ENCODE measurements around the gene S100Z. TPM values are rescaled to one million over a fixed set of nuclear protein-coding genes. Genes with fewer than 3 reads are reported as not detected.

The S100Z gene
- total and polyA plus RNA-seq, 10 of the 15 experiments (the other 5 are each of a cell fraction or from before 2014, with no cell fraction given): 0.12 to 0.51 (median 0.30) TPM; not detected in 2

DNA sequence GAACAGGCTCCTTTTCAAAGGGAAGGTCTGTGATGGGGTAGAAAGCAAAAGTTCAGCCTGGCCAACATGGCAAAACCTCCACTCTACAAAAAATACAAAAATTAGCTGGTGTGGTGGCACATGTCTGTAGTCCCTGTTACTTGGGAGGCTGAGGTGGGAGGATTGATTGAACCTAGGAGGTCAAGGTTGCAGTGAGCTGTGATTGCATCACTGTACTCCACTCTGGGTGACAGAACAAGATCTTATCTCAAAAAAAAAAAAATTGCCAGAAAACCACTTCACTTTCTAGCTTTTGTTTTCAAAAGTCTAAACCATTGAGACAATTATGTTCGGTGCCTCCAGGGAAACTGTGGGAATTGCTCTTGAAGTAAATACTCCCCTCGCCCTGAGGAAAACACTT lies 43.5 kb downstream of the S100Z start (continued):
- no peak for TF ChIP-seq FOXK2 (IDR thresholded peaks at IDR 0.05)

DNA sequence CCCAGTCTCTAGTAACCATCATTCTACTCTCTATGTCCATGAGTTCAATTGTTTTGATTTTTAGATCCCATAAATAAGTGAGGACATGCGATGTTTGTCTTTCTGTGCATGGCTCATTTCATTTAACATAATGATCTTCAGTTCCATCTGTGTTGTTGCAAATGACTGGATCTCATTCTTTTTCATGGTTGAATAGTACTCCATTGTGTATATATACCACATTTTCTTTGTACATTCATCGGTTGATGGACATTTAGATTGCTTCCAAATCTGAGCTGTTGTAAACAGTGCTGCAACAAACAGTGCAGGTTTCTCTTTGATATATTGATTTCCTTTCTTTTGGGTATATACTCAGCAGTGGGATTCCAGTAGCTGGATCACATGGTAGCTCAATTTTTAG lies 46.4 kb downstream of the S100Z start:
- Histone ChIP-seq H4K20me1 (ENCODE audit: control insufficient read depth, insufficient read depth) (no peaks in the 10 kb centered on the region), H3K4me1 (ENCODE audit: control insufficient read depth, insufficient read depth, low read length) (no peaks in the 10 kb centered on the region), H3K4me3 (no peak overlapping the region), H3K4me2 (ENCODE audit: control insufficient read depth, insufficient read depth) (no peak overlapping the region), H3K36me3 (ENCODE audit: control insufficient read depth in 2 of 2, insufficient read depth in 2 of 2, low read length in 1 of 2) (no peaks in the 10 kb centered on the region), H3K9ac (ENCODE audit: control insufficient read depth, insufficient read depth, low read length) (no peak overlapping the region), H3K9me3 (replicated peaks; ENCODE audit: control insufficient read depth, insufficient read depth, low read length) (peaks cover 3% of the 10 kb centered on the region; the same call in 2 of the 3 replicates), H3K79me2 (ENCODE audit: control insufficient read depth, insufficient read depth, low read length) (no peaks in the 10 kb centered on the region), H2AFZ (ENCODE audit: control insufficient read depth, low read depth, low read length) (no peak overlapping the region), H3K27ac (ENCODE audit: control insufficient read depth, insufficient read depth) (no peak overlapping the region), H3K27me3 (replicated peaks in 1 of 2; ENCODE audit: control insufficient read depth in 2 of 2, insufficient read depth in 2 of 2, low read length in 1 of 2) (no peaks in the 10 kb centered on the region; a peak in 1 of 4 replicates)
- DNase-seq (ENCODE audit: low read depth, low spot score) (no peak), ATAC-seq (no peak), FAIRE-seq (no peak)
- POLR2A ChIA-PET: no interaction called here
- TF ChIP-seq RBBP5 (conservative IDR thresholded peaks at IDR 0.05) (no peak), STAT1 (conservative IDR thresholded peaks at IDR 0.05) (no peak), ETV6 (conservative IDR thresholded peaks at IDR 0.05 in 1 of 2, IDR thresholded peaks at IDR 0.05 in 1 of 2; ENCODE audit: borderline replicate concordance in 1 of 2, low read depth in 1 of 2) (no peak), MXI1 (IDR thresholded peaks at IDR 0.05; ENCODE audit: low read depth, low read length) (no peak), CBX5 (IDR thresholded peaks at IDR 0.05; ENCODE audit: low read depth) (no peak), NR2C2 (IDR thresholded peaks at IDR 0.05; ENCODE audit: borderline replicate concordance, control insufficient read depth, insufficient read length, low read depth) (no peak), TARDBP (IDR thresholded peaks at IDR 0.05; ENCODE audit: borderline replicate concordance) (no peak), EP300 (IDR thresholded peaks at IDR 0.05; ENCODE audit: borderline replicate concordance in 1 of 2, control insufficient read depth in 1 of 2, low read depth in 2 of 2, low read length in 2 of 2) (no peak), KAT2A (conservative IDR thresholded peaks at IDR 0.05; ENCODE audit: control insufficient read depth, low read depth, low read length) (no peak), BRCA1 (IDR thresholded peaks at IDR 0.05; ENCODE audit: low read depth, low read length) (no peak), GABPA (IDR thresholded peaks at IDR 0.05; ENCODE audit: low read depth) (no peak)
- TF ChIP-seq, protein P1, sequence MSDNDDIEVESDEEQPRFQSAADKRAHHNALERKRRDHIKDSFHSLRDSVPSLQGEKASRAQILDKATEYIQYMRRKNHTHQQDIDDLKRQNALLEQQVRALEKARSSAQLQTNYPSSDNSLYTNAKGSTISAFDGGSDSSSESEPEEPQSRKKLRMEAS (IDR thresholded peaks at IDR 0.05; ENCODE audit: low read depth, low read length): no peak
- TF ChIP-seq, protein P2, sequence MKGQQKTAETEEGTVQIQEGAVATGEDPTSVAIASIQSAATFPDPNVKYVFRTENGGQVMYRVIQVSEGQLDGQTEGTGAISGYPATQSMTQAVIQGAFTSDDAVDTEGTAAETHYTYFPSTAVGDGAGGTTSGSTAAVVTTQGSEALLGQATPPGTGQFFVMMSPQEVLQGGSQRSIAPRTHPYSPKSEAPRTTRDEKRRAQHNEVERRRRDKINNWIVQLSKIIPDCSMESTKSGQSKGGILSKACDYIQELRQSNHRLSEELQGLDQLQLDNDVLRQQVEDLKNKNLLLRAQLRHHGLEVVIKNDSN (IDR thresholded peaks at IDR 0.05; ENCODE audit: borderline replicate concordance, extremely low read length, insufficient read depth, low read depth, low read length): no peak
- TF ChIP-seq, protein P3, sequence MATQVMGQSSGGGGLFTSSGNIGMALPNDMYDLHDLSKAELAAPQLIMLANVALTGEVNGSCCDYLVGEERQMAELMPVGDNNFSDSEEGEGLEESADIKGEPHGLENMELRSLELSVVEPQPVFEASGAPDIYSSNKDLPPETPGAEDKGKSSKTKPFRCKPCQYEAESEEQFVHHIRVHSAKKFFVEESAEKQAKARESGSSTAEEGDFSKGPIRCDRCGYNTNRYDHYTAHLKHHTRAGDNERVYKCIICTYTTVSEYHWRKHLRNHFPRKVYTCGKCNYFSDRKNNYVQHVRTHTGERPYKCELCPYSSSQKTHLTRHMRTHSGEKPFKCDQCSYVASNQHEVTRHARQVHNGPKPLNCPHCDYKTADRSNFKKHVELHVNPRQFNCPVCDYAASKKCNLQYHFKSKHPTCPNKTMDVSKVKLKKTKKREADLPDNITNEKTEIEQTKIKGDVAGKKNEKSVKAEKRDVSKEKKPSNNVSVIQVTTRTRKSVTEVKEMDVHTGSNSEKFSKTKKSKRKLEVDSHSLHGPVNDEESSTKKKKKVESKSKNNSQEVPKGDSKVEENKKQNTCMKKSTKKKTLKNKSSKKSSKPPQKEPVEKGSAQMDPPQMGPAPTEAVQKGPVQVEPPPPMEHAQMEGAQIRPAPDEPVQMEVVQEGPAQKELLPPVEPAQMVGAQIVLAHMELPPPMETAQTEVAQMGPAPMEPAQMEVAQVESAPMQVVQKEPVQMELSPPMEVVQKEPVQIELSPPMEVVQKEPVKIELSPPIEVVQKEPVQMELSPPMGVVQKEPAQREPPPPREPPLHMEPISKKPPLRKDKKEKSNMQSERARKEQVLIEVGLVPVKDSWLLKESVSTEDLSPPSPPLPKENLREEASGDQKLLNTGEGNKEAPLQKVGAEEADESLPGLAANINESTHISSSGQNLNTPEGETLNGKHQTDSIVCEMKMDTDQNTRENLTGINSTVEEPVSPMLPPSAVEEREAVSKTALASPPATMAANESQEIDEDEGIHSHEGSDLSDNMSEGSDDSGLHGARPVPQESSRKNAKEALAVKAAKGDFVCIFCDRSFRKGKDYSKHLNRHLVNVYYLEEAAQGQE (IDR thresholded peaks at IDR 0.05; ENCODE audit: low read depth, low read length): no peak
- intact Hi-C loops (cut with micrococcal nuclease; ENCODE audit: unreplicated experiment): no loop called here
- SMC1A ChIA-PET (ENCODE audit: uncharacterized antibody, unreplicated experiment): interaction anchor here (1.0 kb wide), 1 partner anchor 285 kb away, joined by 3 read pairs; no protein-coding TSS in a partner anchor
- BruUV-seq (replicated peaks): no TSS peak
- in situ Hi-C loops (cut with MboI): no loop called here
- CTCF ChIA-PET: interaction anchor here (1.5 kb wide), 1 partner anchor 22 kb away, joined by 3 read pairs; no protein-coding TSS in a partner anchor
- WGBS (ENCODE audit: insufficient coverage, insufficient replicate concordance, low lambda C conversion rate, missing lambda C conversion rate): 98% methylated on average over 2 of the region's 2 CpGs
- RAD21 ChIA-PET (ENCODE audit: unreplicated experiment): interaction anchor here (0.9 kb wide), 1 partner anchor 28 kb away, joined by 4 read pairs; no protein-coding TSS in a partner anchor
